GM19193 (cell line): ENCODE results near the gene PDCD1LG2.

Source experiments
- POLR2A ChIP-seq: IDR thresholded peaks from 4 replicates; pipeline ENCODE4 v1.6.1; 2011; ENCODE audit not compliant: insufficient read depth, insufficient read length; ENCODE audit errors: extremely low read depth

The PDCD1LG2 gene

DNA sequence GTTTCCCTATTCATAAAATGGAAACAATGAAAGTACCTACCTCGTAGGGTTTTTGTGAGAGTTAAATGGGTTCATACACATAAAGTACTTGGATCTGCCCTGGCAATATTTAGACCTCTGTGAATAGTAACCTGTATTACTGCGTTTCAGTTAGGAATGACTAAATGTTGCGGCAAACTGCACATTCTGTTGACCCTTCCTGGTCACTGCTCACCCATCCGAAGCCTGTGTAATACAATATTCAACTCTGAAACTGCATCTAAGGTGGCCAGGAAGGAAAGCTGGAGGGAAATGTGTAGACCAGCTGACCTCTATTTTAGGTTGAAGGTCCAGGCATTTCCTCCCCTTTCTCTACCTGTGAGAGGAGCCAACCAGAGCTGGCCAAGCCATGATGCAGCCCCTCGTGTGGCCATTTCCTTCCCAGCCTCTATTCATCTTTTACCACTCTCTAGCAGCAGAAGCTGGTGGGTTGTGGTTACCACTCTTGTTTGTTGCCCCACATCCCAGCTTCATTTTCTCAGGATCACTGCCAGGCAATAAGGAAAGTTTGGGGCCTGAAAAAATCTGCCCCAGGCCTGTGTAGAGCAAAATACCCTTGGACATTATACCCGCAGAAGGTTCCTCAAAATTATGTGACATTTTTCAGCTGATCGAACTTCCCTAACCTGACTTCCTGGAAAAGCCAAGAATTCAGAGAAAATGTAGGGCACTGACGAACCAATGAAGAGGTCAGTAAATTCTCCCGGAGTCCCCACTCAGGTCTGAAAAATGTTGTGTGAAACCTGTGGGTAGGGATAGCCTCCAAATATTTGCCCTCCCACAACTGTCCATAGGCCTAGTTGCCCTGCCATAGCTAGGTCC lies 20.5 kb upstream of the PDCD1LG2 start:
- no peak for TF ChIP-seq POLR2A

DNA sequence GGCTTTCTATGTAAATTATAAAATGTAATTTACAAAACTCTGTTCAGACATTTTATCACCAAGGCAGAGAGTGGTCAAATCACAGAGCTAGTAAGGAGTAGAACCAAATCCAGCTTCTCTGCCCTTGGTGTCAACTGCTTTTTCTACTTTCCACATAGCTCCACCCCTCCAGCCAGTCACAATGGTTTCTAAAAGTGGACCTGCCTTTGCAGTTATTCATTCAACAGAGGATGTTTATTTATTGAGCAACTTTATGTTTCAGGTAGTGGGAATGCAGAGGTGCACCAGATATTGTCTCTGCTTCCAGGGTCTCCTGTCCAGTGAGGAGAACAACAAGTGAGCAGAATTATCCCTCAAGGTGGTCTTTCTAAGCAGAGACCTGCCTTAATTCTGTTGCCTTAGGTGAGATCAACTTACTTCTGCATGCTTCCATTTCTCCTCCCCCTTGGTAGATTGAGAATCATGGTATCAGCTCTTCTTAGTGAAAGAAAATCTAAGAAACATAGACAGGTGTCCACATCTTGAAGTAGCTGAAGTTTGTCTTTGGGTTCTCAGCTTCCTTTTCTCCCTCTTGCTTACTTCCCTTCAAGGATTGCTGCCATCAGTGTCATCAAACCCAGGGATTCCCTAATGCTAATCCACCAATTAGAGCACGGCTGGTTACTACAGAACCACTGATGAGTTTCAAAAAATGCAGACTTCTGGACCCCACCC lies 17.2 kb upstream of the PDCD1LG2 start:
- no peak for TF ChIP-seq POLR2A

DNA sequence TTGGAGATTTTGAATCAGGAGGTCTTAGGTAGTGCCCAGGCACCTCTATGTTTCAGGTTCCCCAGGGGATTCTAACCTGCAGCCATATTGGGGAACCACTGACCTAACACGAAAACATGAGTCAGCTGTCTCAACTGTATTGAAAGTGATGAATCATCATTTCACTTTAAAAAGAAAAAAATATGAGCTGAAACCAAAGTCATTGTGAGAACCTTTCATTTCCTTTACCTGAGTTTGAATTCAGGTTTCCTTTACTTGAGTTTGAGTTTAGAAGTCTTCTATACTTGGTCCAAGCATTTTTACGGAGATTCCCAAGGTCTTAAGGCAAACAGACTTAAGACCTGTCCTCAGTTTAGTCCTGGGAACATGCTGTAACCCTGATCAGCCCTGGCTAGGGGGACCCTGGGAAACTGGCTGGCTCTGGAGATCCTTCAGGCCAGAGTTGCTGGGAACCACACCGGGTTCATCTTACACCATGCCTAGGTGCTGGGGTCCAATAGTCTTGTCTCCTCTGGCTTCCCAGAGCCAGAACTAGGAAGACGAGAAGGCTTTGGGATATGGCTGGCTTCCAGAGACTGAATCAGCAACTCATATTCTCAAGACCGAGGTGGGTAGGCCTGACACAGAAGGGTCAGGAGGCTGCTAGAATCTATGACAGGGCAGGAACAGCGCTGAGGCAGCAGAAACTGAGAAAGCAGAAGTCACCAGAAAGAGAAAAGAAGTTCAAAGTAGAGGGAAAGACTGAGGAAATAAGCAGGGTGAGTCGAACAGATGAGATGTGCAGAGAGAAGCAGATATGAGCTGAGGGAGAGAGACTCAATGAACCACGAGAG lies 16.4 kb upstream of the PDCD1LG2 start:
- peak; percentile 41 for TF ChIP-seq POLR2A

DNA sequence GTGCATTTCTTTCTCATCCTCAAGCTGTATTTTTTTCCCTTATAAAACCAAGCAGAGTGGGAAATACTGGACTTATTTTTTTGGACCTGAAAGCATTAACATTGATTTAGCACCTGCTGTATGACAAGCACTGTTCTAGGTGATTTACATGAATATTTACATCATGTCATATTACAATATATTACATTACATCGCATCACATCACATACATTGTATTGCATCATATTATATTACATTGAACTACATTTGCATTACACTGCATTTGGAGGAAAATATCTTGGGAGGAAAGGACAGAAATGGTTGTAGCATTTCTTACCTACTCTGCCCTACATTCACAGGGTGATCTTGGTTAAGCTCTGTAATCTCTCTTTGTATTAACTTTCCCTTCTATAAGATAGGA lies 11.2 kb upstream of the PDCD1LG2 start:
- no peak for TF ChIP-seq POLR2A

DNA sequence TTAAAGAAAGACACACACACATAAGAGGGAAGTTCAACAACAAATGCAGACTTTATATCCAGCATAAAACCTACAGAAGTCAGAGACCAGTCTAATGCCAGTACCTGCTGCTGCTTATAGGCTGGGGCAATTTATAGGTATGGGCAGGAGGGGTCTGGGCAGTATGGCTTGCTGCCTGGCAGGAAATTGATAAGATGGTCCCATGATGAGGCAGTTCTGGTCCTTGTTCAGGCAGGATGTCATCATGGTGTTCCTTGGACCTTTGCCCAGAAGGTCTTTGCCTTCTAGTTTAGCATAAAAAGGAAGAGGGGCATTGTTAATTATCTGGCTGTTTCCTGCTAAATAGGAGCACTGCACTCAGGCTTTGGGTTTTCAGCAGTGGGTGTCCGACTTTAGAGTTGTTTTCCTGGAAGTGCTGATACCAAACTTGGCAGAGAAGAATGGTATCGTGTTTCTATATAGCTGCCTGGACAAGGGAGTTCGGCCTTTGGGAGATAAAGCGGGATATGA lies 10.4 kb upstream of the PDCD1LG2 start:
- no peak for TF ChIP-seq POLR2A

DNA sequence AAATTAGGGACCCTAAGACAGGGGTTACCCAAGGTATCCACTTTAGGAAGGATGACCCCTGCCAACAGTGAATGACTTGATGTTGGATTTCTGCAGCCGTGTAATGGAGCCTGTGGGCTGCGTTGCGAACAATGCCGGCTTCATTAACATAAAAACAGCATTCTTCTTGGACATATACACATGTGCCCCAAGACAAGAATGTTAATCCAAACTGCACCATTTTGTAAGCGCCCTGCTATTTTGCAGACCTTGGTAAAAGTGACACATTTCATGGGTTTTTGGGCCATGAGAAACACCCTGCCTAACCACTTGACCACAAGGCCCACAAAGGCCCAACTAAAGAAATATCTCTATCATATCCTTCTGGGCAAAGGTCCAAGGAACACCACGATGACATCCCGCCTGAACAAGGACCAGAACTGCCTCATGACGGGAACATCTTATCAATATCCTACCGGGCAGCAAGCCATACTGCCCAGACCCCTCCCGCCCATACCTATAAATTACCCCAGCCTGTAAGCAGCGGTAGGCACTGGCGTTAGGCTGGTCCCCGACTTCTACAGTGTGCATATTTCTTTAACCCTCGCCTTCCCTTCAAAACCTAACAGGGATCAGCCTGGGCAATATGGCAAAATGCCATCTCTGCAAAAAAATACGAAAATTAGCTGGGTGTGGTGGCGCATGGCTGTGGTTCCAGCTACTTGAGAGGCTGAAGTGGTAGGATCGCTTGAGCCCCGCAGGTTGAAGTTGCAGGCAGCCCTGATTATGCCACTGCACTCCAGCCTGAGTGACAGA lies 9.7 kb upstream of the PDCD1LG2 start:
- no peak for TF ChIP-seq POLR2A

DNA sequence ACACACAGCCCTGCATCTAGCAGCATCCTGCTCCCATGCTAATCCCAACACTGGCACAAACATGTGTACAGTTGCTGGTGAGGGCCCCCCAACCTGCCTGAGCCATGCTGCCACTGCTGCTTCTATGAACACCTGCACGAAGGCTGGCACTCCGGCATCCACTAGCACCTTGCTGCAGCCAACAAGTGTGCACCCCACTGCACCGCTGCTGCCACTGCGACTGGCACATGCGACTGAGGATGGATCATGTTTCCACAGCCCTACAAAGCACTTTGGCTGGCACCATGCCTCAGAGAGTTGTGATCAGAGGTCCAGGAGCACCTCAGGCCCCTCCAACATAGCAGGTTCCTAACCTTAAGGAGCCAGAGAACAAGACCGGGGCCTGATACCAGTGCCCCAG lies 7.8 kb upstream of the PDCD1LG2 start:
- no peak for TF ChIP-seq POLR2A

DNA sequence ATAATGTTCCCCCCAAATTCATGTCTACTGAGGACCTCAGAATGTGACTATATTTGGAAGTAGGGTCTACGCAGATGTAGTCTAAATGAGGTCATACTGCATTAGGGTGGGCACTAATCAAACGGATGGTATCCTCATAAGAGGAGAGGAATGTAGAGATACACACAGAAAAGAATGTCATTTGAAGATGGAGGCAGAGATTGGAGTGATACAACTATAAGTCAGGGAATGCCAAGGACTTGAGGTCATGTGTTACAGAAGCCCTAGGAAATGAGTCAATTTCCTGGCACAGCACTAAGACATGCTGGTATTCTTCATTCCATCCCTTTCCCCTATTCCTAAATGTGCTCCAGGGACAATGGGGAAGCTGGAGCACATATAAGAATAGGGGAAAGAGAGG lies 758 bp upstream of the PDCD1LG2 start:
- no peak for TF ChIP-seq POLR2A

DNA sequence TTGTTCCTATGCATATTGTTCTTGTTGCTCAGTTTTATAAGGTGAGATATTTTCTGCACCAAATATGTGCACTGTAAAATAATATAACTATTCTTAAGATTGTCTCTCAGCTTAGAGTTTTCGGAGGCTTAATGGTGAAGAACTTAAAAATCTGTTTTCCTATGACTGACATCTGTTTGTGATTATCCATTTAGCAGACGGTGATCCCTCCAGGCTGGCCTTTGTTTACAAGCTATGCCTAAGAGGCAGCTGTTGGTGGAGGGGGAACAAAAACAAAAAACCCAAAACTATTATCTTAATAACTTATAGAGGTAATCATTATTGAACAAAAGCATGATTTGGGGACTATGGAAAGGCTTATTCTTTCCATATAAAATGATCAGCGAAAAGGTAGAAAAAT lies 658 bp downstream of the PDCD1LG2 start:
- no peak for TF ChIP-seq POLR2A

DNA sequence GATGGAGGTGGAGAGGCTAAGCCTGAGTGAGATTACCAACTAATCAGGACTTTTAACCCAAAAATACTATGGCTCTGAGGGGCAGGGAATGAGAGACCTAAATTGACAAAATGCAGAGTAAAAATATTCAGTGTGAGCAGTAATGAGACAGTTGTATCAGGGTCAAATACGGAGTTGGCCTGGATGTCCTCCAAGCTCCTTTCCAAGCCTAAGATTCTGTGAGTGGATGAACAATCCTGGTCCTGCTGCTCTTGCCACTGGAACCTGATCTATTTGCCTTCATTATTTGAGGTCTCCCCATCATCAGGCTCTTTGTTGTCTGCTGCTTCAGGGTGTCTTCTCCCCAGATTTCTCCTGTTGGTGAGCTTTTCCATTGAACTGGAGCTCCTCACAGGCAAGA lies 1.1 kb downstream of the PDCD1LG2 start:
- TF ChIP-seq POLR2A, result peak; percentile 35

DNA sequence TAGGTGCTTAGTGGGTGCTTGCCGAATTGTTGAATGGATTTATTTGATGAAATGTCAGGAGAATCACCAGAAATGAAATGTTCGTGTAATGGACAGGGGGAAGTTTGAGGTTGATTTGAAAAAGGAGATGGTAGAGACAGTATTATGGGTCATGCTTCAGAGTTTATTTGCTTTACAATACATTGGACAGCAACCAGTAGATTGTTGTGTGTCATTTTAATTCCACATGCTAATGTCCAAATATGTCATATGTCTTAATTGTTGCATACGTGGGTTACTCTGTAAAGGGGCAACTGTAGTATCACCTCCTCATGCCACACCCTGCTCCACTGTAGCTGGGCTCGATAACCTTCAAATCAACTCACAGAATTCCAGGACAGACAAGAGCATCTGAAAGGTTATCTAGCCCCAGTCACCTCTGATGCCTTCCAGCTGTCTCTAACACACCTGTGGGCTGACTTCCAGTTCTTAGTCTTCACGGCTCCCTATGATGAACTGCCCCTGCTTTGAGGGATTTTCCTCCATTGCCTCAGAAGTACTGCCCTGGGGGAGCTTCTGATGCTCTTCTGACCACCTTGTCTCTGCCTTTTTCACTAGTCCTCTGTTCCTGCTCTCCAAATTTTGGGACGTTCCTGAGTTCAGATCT lies 1.7 kb downstream of the PDCD1LG2 start:
- TF ChIP-seq POLR2A, result no peak

DNA sequence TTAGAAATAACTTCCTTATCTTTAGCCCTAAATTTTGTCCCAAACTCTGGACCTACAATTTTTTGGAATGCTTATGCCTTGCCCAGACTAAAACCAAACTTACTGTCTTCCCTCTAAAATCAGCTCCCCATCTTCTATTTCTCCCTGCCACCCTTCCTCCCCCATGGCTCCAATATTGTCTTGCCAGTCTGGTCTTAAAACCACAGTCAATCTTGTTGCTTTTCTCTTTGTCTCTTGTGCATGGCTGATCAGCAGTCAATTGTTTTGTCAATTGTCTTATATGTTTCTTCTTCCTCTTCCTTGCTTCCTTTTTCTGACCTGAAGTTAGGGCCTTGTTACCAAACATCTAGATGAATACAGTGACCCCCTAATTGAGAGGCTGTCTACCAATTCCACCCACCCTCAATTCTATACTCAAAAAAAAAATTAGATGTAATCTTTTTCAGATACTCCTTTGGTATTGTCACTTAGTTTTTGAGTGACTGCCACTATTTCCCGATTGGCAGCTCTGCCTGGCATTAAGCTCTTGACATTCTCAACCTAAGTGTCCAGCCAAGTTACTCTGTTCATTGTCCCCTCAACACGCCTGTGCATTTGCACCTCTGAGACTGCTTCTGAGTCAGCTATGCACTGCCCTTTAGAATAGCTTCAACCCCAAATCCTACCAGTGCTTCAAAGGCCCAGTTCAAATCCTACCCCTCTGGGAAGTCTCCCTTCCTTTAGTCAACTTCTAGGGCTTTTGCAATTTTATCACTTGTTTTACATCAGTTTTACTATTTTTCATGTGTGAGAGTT lies 2.5 kb downstream of the PDCD1LG2 start:
- no peak for TF ChIP-seq POLR2A
